ENCODE data around the gene CSNK1G1.

Gene CSNK1G1

DNA sequence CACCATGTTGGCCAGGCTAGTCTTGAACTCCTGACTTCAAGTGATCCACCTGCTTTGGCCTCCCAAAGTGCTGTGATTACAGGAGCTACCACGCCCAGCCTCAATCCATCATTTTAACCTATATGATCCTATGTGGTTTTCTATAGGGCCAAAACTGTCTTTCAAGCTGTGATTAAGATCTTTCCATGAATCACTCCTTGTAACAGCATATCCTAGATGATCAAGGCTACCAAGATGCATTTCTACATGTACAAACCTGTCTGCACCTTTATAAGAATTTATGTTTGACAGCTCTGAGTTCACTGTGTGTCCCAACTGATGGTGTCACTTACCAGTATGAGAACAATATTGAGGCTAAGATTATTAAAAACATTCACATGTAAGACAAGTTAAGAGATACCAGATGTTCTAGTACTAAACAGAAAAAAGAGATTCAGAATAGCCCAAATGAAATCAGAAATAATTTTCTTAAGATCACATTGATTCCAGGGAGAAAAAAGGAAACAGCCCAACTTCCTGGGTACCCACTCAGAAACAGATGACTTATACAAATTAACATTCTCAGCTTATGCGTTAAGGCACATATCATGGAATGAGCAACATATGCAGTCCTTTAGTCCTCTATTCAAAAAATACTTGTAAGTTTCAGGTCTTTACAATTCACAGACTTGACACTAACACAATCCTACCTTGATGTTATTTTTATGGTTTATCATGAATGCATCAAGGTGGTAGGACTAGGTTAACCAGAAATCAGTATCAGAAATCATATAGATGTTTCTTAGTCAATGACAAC is 168.4 kb downstream of the CSNK1G1 start:
- H3K27ac ChIP-seq, result no peak overlapping the region
- TF ChIP-seq, protein P1, sequence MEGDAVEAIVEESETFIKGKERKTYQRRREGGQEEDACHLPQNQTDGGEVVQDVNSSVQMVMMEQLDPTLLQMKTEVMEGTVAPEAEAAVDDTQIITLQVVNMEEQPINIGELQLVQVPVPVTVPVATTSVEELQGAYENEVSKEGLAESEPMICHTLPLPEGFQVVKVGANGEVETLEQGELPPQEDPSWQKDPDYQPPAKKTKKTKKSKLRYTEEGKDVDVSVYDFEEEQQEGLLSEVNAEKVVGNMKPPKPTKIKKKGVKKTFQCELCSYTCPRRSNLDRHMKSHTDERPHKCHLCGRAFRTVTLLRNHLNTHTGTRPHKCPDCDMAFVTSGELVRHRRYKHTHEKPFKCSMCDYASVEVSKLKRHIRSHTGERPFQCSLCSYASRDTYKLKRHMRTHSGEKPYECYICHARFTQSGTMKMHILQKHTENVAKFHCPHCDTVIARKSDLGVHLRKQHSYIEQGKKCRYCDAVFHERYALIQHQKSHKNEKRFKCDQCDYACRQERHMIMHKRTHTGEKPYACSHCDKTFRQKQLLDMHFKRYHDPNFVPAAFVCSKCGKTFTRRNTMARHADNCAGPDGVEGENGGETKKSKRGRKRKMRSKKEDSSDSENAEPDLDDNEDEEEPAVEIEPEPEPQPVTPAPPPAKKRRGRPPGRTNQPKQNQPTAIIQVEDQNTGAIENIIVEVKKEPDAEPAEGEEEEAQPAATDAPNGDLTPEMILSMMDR (IDR thresholded peaks at IDR 0.05), result no peak
- TF ChIP-seq ZFX (IDR thresholded peaks at IDR 0.05; ENCODE audit: borderline replicate concordance), result no peak

DNA sequence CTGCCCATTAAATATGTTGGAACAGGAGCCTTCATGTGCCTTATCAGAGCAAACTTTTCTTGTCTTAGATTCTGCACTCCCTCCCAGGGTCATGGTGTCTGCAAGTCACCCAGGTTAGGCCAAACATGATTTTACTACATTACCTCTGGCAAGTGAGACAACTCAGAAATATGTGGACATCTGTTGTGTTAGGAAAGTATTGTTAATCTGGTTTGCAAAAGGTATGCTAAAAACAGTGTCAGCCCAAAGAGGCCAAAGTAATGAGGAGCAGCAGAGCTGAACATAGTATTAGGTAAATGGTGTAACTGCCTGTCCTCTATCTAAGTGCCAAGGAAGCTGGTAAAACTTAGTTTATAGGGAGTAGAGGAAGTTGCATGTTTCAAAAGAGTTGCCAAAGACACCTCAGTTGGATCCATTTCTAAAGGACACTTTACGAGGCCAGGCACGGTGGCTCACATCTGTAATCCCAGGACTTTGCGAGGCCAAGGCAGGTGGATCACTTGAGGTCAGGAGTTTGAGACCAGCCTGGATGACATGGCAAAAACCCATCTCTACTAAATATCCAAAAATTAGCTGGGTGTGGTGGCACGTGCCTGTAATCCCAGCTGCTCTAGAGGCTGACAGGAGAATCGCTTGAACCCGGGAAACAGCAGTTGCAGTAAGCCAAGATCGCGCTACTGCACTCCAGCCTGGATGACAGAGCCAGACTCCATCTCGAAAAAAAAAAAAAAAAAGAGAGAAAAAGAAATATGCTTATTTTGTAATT is 170.6 kb downstream of the CSNK1G1 start:
- TF ChIP-seq ZFX (IDR thresholded peaks at IDR 0.05; ENCODE audit: borderline replicate concordance), result no peak
- TF ChIP-seq, protein P1 (IDR thresholded peaks at IDR 0.05), result no peak
- no peak overlapping the region for H3K27ac ChIP-seq

DNA sequence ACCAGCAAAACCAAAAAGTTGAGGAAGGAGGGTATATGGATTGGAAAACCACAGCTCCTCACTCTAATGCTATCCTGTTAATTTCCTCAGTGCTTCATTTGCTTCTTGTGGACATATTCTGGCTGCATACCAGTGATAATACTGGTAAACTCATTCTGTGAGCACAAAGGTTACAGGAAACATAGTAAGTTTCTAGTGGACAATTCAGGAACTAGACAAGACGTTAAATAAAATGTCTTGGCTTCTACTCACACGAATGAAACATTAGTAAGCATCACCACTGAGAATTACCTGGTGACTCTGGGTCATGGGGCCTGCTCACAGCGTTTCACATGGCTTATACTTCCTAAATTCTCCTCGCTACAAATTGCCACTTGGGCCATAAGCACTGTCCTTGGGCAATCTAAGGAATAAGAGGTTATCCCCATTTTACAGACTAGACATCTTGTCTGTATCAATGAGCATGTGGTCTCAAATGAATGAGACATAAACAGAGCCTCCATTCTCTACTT is 173.1 kb downstream of the CSNK1G1 start:
- no peak for TF ChIP-seq ZFX (IDR thresholded peaks at IDR 0.05; ENCODE audit: borderline replicate concordance)
- TF ChIP-seq, protein P1 (IDR thresholded peaks at IDR 0.05), result no peak

DNA sequence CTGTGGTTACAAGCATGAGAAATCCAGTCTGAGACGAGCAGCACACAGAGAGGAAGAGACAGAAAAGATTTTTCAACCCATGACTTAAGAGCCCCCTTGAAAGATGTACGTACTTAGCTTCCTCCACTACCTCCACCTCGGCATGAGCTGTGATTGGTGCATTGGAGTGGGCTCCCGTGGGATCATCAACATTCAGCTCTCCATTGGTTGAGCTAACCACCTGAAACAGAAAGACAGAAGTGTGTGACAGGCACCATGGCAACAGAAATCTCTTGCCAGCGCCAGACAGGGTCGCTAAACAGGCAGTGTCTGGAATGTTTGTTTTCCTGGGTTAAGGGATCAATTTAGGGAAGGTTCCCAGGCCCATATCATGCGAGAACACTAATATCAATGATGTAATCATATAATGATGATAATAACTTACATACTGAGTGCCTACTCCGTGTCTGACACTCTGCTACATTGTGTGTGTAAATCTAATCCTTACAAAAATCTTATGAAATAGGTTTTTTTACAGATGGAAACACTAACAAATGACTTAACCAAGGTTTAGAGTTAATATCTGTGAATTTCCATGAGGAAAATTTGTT is 175.6 kb downstream of the CSNK1G1 start:
- no peak overlapping the region for H3K27ac ChIP-seq
- TF ChIP-seq, protein P1 (IDR thresholded peaks at IDR 0.05), result no peak
- TF ChIP-seq ZFX (IDR thresholded peaks at IDR 0.05; ENCODE audit: borderline replicate concordance), result no peak

More for the DNA sequence above, 173.1 kb downstream of the CSNK1G1 start:
- no peak overlapping the region for H3K27ac ChIP-seq

DNA sequence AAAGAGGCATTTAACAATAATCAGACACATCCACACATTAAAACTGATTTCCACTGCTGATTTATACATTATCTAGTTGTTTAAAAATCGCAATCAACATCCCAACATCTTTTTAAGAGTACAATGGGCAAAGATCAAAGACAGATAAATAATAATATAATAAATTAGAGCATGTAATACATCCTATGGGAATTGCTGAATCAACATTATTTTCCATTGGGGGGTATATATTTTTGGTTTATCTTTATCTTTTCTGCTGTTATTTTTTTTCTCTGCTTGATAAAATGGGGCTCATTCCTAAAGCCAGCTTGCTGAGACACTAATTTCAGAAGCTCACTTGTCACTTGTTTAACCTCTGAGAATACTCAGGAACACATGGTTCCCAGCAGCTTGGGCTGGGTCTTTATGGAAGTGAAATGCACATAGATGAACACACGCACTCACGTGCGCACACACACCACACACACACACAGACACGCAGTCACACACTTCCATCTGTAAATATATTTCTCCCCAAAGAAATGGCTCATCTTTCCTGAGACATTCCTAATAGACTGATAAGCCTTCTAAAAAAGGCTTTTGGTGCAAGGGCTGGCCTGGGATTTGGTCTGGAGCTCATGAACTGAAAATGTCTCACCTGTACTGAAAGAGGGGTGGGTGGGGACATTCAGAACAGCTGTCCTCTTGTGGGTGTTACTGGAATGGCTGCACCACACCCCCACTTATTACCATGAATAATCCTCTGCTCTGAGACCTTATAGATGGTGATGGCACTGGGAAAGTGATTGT is 189.7 kb downstream of the CSNK1G1 start:
- H3K27ac ChIP-seq, result no peak overlapping the region
- TF ChIP-seq, protein P1 (IDR thresholded peaks at IDR 0.05), result no peak

DNA sequence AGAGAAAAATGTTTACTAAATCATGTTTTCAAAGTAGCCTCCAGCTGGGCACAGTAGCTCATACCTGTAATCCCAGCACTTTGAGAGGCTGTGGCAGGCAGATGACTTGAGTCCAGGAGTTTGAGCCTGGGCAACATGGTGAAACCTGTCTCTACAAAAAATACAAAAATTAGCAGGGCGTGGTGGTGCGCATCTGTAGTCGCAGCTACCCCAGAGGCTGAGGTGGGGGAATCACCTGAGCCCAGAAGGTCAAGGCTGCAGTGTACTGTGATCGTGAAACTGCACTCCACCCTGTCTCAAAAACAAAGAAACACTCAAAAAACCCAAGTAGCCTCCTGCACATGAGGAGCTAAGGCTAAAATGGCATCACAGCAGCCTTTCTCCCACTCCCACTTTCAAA is 191.5 kb downstream of the CSNK1G1 start:
- TF ChIP-seq, protein P1 (IDR thresholded peaks at IDR 0.05), result no peak
- TF ChIP-seq ZFX (IDR thresholded peaks at IDR 0.05; ENCODE audit: borderline replicate concordance), result no peak
- peak overlapping the region; percentile 86 for H3K27ac ChIP-seq
